Activated T-cell treated with anti-CD3 and anti-CD28 coated beads, Interleukin-2, amount 50 U/mL, for 72 hours (primary cell): Measurements from ENCODE around the gene SACM1L. TPM values are rescaled to one million over a fixed set of nuclear protein-coding genes. Genes with fewer than 3 reads are reported as not detected.
"Not testable (repeated sequence)": the region's sequence is repeated elsewhere in the genome, so short reads cannot be mapped to it uniquely, and the experiment has no call there.

ENCODE experiments used
- ATAC-seq, 2 donors: fragments of 150-1000 bp; cut with Tn5 transposase; replicated peaks in 1 of 2; 2 replicates each; pipeline ENCODE4 v1.10.0; 2021; ENCODE audit warnings: moderate library complexity in 2 of 2, mild to moderate bottlenecking in 1 of 2
- DNase-seq, 2 donors: peaks; one replicate each; pipeline ENCODE4 v3.0.0; 2021 to 2022; ENCODE audit warnings: mixed read lengths in 1 of 2
- H3K27ac Mint-ChIP-seq: one replicate; pipeline ENCODE4 v1.8.0; 2022; ENCODE audit warnings: mild to moderate bottlenecking, moderate library complexity, mixed read lengths
- H3K27me3 Mint-ChIP-seq: one replicate; pipeline ENCODE4 v1.8.0; 2022; ENCODE audit warnings: low read depth, mixed read lengths
- H3K36me3 Mint-ChIP-seq, 2 donors: one replicate each; pipeline ENCODE4 v1.8.0; 2022; ENCODE audit warnings: mixed read lengths in 2 of 2, mild to moderate bottlenecking in 1 of 2; ENCODE audit not compliant: insufficient read depth in 2 of 2
- H3K4me1 Mint-ChIP-seq: one replicate; pipeline ENCODE4 v1.8.0; 2022; ENCODE audit warnings: low read depth, mixed read lengths
- H3K4me3 Mint-ChIP-seq, 2 donors: one replicate each; pipeline ENCODE4 v1.8.0; 2022; ENCODE audit warnings: mild to moderate bottlenecking in 2 of 2, mixed read lengths in 2 of 2, moderate library complexity in 2 of 2
- H3K9me3 Mint-ChIP-seq, 2 donors: one replicate each; pipeline ENCODE4 v1.8.0; 2022; ENCODE audit warnings: mixed read lengths in 2 of 2
- total RNA-seq, 2 donors: library from RNA; stranded (reverse); gene quantifications; one replicate each; pipeline ENCODE4 v1.2.3, GENCODE V29; 2022

The SACM1L gene
- total RNA-seq, 2 donors from 2014 or later = 77.1 to 78.4 TPM

DNA sequence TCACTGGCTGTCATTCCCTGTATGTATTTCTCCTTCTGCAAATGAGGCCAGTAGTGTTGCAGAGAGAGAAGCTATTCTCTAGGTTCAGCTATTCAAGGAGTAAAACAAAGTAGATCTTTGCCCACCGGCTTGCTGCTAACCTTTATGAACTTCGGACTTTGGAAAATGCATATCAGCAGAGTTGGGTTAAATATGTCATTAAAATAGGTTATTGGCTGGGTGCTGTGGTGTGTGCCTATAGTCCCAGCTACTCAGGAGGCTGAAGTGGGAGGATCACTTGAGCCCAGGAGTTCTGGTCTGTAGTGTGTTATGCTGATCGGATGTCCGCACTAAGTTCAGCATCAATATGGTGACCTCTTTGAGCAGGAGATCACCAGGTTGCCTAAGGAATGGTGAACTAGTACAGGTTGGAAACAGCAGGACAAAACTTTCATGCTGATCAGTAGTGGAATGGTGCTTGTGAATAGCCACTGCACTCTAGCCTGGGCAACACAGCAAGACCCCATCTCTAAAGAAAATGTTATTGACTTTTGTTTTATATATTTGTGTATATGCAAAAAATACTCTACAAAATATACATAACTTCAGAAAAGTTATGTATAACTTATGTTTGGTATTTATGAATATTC lies 53.4 kb downstream of the SACM1L start:
- H3K36me3 Mint-ChIP-seq = peaks cover 9 to 30% of the 10 kb centered on the region in 2 donors
- no peak overlapping the region for H3K27ac Mint-ChIP-seq

GRCh38 chr3:45746165-45746776 lies 57.1 kb downstream of the SACM1L start:
- Mint-ChIP-seq H3K4me1 (peaks cover 2% of the 10 kb centered on the region), H3K4me3 (no peak overlapping the region), H3K36me3 (peaks cover 1 to 14% of the 10 kb centered on the region in 2 donors), H3K27me3 (no peaks in the 10 kb centered on the region), H3K9me3 (no peaks in the 10 kb centered on the region), H3K27ac (no peak overlapping the region)
- no peak for DNase-seq
- no peak for ATAC-seq

More for the DNA sequence above, 53.4 kb downstream of the SACM1L start:
- Mint-ChIP-seq H3K9me3 (no peaks in the 10 kb centered on the region), H3K27me3 (no peaks in the 10 kb centered on the region), H3K4me3 (no peak overlapping the region), H3K4me1 (peaks cover 16% of the 10 kb centered on the region)
- ATAC-seq (no peak), DNase-seq (no peak)

DNA sequence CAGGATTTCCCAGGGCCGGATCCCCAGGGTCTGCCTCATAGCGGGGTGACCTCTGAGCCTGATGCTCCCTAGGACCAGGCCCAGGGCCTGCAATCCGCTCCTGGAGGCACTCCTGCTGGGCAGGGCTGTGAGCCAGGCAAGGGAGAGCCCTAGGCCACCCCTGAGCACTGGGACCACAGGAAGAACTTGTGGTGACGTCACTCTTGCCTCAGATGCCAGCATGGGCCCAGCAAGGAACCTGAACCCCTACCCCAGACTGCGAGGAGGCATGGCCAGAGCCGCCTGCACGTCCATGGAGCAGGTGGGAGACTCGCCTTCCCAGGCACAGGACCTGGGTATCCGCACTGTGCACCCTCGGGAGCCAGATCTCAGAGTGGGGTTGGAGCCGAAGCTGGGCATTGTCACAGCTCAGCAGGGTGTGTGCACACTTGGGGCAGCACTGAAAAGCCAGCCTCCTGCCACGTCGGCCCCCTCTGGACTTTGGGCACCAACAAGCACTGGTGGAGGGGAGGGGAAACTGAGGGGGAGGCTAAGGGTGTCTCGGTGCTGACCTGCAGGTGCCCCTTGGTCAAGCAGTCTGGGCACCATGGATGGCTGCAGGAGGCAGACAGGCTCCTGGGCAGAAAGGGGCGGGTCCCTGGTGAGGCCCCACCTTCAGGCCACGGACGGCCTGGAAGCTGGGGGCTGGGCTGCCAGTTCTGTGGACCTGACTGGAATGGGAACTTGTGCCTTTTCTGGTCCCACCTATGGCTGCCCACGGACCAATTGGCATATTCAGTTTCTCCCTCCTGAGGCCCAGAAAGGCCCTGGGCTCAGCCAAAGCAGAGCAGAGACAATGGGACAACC lies 57.8 kb downstream of the SACM1L start:
- no peak overlapping the region for H3K27ac Mint-ChIP-seq
- no peak for DNase-seq
- no peaks in the 10 kb centered on the region for H3K4me1 Mint-ChIP-seq
- ATAC-seq = peak in 1 of 2 donors; percentile 11
- H3K4me3 Mint-ChIP-seq = no peak overlapping the region
- peaks cover 1 to 11% of the 10 kb centered on the region in 2 donors for H3K36me3 Mint-ChIP-seq
- no peaks in the 10 kb centered on the region for H3K27me3 Mint-ChIP-seq
- H3K9me3 Mint-ChIP-seq = no peaks in the 10 kb centered on the region

DNA sequence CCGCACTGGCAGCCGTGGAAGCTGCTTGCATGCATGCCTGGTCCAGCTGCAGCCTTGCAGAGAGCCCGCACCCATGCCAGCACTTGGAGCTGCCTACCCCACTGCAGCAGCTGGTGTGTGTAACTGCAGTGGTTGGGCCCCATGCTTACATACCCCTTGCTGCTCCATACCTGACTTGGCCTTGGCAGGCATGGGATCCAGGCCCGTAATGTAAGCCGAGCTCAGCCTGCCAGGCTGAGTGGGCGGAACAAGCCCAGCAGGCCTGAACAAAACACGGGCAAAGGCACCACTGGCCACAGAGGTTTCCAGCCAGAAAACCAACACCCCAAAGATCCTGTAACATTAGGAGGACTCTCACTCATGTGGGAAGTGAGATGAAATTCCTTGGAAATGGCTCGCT lies 58.9 kb downstream of the SACM1L start:
- H3K4me3 Mint-ChIP-seq = no peak overlapping the region
- H3K27me3 Mint-ChIP-seq = no peaks in the 10 kb centered on the region

GRCh38 chr3:45749036-45749600 lies 59.9 kb downstream of the SACM1L start:
- ATAC-seq, DNase-seq, H3K27me3 Mint-ChIP-seq, H3K27ac Mint-ChIP-seq, H3K4me3 Mint-ChIP-seq, H3K9me3 Mint-ChIP-seq, H3K4me1 Mint-ChIP-seq, H3K36me3 Mint-ChIP-seq: not testable (repeated sequence)

More for the DNA sequence above, 58.9 kb downstream of the SACM1L start:
- H3K36me3 Mint-ChIP-seq = peaks cover 1 to 7% of the 10 kb centered on the region in 2 donors
- no peaks in the 10 kb centered on the region for H3K9me3 Mint-ChIP-seq
- ATAC-seq (no peak), DNase-seq (no peak)
- H3K4me1 Mint-ChIP-seq = no peaks in the 10 kb centered on the region
- H3K27ac Mint-ChIP-seq = no peak overlapping the region

GRCh38 chr3:45749880-45750279 lies 60.7 kb downstream of the SACM1L start:
- Mint-ChIP-seq H3K4me3 (no peak overlapping the region), H3K27ac (no peak overlapping the region), H3K9me3 (no peaks in the 10 kb centered on the region), H3K27me3 (no peaks in the 10 kb centered on the region), H3K36me3 (peaks cover 1 to 3% of the 10 kb centered on the region in 2 donors), H3K4me1 (no peaks in the 10 kb centered on the region)
- no peak for DNase-seq
- ATAC-seq = no peak

- no peak overlapping the region for H3K4me3 Mint-ChIP-seq
- no peaks in the 10 kb centered on the region for H3K27me3 Mint-ChIP-seq
- H3K27ac Mint-ChIP-seq = peak overlapping the region; percentile 25
- DNase-seq = no peak
- no peaks in the 10 kb centered on the region for H3K4me1 Mint-ChIP-seq
- no peak for ATAC-seq
- H3K36me3 Mint-ChIP-seq = peaks cover 1 to 3% of the 10 kb centered on the region in 2 donors
- H3K9me3 Mint-ChIP-seq = no peaks in the 10 kb centered on the region
Observed at GRCh38 chr3:45751537-45752242, 62.5 kb downstream of the SACM1L start.

DNA sequence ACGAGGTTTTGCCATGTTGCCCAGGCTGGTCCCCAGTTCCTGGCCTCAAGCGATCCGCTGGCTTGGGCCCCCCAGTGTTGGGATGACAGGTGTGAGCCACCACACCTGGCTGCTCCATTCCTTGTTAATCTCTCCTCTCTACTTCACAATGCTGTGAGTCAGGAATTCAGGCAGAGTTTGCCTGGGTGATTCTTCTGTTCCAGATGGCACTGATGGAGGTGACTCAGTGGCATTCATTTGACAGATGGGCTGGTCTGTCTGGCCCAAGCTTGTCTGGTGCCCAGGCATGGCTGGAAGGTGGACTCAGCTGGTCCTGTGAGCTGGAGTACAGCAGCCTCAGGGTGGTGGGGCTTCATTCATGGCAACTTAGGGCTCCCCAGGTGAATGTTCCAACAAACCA lies 63.9 kb downstream of the SACM1L start:
- Mint-ChIP-seq H3K4me1 (no peaks in the 10 kb centered on the region), H3K4me3 (no peak overlapping the region), H3K9me3 (no peaks in the 10 kb centered on the region), H3K27ac (no peak overlapping the region), H3K36me3 (peaks cover 0 to 1% of the 10 kb centered on the region in 2 donors), H3K27me3 (no peaks in the 10 kb centered on the region)
- peak in 1 of 2 donors; percentile 14 for ATAC-seq
- DNase-seq = no peak

- H3K9me3 Mint-ChIP-seq = no peaks in the 10 kb centered on the region
- no peak overlapping the region for H3K4me3 Mint-ChIP-seq
- no peak overlapping the region for H3K27ac Mint-ChIP-seq
- no peaks in the 10 kb centered on the region for H3K4me1 Mint-ChIP-seq
- ATAC-seq (no peak), DNase-seq (no peak)
- no peaks in the 10 kb centered on the region for H3K36me3 Mint-ChIP-seq
- H3K27me3 Mint-ChIP-seq = no peaks in the 10 kb centered on the region
Observed at GRCh38 chr3:45754461-45754860, 65.3 kb downstream of the SACM1L start.

DNA sequence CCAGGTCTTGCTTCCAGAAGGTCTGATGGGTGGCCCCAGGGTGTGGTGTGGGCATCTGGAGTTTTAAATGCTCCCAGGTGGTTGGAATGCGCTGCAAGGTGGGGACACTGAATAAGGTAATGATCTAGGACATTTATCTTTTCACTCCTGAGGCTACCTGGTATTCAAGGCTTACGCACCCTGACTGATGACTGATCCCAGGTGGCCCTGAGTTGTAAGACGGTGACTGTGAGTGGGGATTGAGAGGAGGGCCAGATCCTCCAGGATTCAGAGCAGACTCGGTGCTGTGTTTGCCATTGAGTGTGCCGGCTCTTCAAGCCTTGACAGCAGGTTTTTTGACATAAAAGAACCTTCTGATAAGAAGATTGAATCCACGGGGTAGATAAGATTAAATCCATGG lies 66.9 kb downstream of the SACM1L start:
- H3K9me3 Mint-ChIP-seq = no peaks in the 10 kb centered on the region
- no peaks in the 10 kb centered on the region for H3K4me1 Mint-ChIP-seq
- DNase-seq = no peak
- no peak overlapping the region for H3K4me3 Mint-ChIP-seq
- no peak for ATAC-seq
- peaks cover 7% of the 10 kb centered on the region for H3K27me3 Mint-ChIP-seq
- H3K27ac Mint-ChIP-seq = no peak overlapping the region
- H3K36me3 Mint-ChIP-seq = no peaks in the 10 kb centered on the region

DNA sequence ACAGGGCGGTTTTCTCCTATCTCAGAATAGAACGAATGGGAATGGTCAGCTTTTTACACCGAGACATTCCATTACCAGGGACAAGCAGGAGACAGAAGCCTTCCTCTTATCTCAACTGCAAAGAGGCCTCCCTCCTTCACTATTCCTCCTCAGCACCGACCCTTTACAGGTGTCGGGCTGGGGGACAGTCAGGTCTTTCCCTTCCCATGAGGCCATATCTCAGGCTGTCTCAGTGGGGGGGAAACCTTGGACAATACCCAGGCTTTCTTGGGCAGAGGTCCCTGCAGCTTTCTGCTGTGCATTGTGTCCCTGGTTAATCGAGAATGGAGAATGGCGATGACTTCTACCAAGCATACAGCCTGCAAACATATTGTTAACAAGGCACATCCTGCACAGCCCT lies 67.9 kb downstream of the SACM1L start:
- DNase-seq, H3K4me1 Mint-ChIP-seq, H3K9me3 Mint-ChIP-seq, H3K27ac Mint-ChIP-seq, H3K36me3 Mint-ChIP-seq, ATAC-seq, H3K4me3 Mint-ChIP-seq: not testable (repeated sequence)
- H3K27me3 Mint-ChIP-seq = peaks cover 13% of the 10 kb centered on the region

GRCh38 chr3:45758871-45759270 lies 69.7 kb downstream of the SACM1L start:
- Mint-ChIP-seq H3K36me3 (no peaks in the 10 kb centered on the region), H3K4me1 (no peaks in the 10 kb centered on the region), H3K27me3 (peaks cover 13% of the 10 kb centered on the region), H3K9me3 (no peaks in the 10 kb centered on the region), H3K4me3 (no peak overlapping the region), H3K27ac (no peak overlapping the region)
- DNase-seq (no peak), ATAC-seq (peak in 1 of 2 donors; percentile 2)
